CD4-positive, alpha-beta T cell (primary cell): ENCODE results near the gene TNS3. TPM values are rescaled to one million over a fixed set of nuclear protein-coding genes. Genes with fewer than 3 reads are reported as not detected.

ENCODE experiments used
- ATAC-seq: fragments of 200-7000 bp; cut with Tn5 transposase; one replicate; pipeline ENCODE4 v1.10.0; 2022; ENCODE audit warnings: mild to moderate bottlenecking; ENCODE audit not compliant: poor library complexity
- CTCF ChIA-PET: fragments of 350-600 bp; sonication (Branson Sonifier 250); formaldehyde crosslinking; loops from one replicate; lab custom pipeline; 2021; ENCODE audit warnings: antibody characterized with exemption, inconsistent platforms; lab: Charles Lee
- POLR2A ChIA-PET: fragments of 350-600 bp; sonication (Branson Sonifier 250); formaldehyde crosslinking; loops from one replicate; lab custom pipeline; 2021; ENCODE audit warnings: antibody characterized with exemption, inconsistent platforms; lab: Charles Lee
- DNase-seq, 14 experiments: peaks; one replicate each; pipeline ENCODE4 v3.0.0-alpha.2; 2013 to 2020; ENCODE audit warnings: mixed read lengths in 2 of 14
- H3K27ac ChIP-seq, 2 donors: one replicate each; pipeline versions ENCODE4 v1.5.1 to v1.7.0; 2013; ENCODE audit warnings: low read length in 2 of 2, low read depth in 1 of 2, mild to moderate bottlenecking in 1 of 2
- H3K27me3 ChIP-seq, 2 experiments: 1 replicate in 1 of 2; 2 replicates in 1 of 2; pipeline versions ENCODE4 v1.6.1 to v1.7.0; 2013; ENCODE audit warnings: low read length in 2 of 2, control low read depth in 1 of 2, mild to moderate bottlenecking in 1 of 2, moderate library complexity in 1 of 2; ENCODE audit not compliant: insufficient read depth in 2 of 2, control insufficient read depth in 1 of 2
- H3K36me3 ChIP-seq: one replicate; pipeline ENCODE4 v1.6.1; 2013; ENCODE audit warnings: low read length, control low read depth; ENCODE audit not compliant: insufficient read depth
- H3K4me1 ChIP-seq: one replicate; pipeline ENCODE4 v1.6.1; 2013; ENCODE audit warnings: low read length, control low read depth; ENCODE audit not compliant: insufficient read depth
- H3K4me3 ChIP-seq: one replicate; pipeline ENCODE4 v1.5.1; 2013; ENCODE audit warnings: mild to moderate bottlenecking, low read length, moderate library complexity
- H3K9me3 ChIP-seq, 2 experiments: 1 replicate in 1 of 2; 2 replicates in 1 of 2; pipeline versions ENCODE4 v1.6.1 to v1.7.0; 2013; ENCODE audit warnings: low read length in 2 of 2, mild to moderate bottlenecking in 2 of 2, control low read depth in 1 of 2, moderate library complexity in 1 of 2; ENCODE audit not compliant: control insufficient read depth in 1 of 2, insufficient read depth in 1 of 2
- H3K27ac Mint-ChIP-seq: one replicate; pipeline ENCODE4 v1.8.0; 2020; ENCODE audit warnings: mixed read lengths
- H3K27me3 Mint-ChIP-seq: one replicate; pipeline ENCODE4 v1.8.0; 2021; ENCODE audit warnings: mixed read lengths
- H3K36me3 Mint-ChIP-seq: one replicate; pipeline ENCODE4 v1.8.0; 2021; ENCODE audit warnings: low read depth, mixed read lengths
- H3K4me1 Mint-ChIP-seq: one replicate; pipeline ENCODE4 v1.8.0; 2021; ENCODE audit warnings: low read depth, mixed read lengths
- H3K4me3 Mint-ChIP-seq: one replicate; pipeline ENCODE4 v1.8.0; 2020; ENCODE audit warnings: mild to moderate bottlenecking, mixed read lengths
- H3K9me3 Mint-ChIP-seq: one replicate; pipeline ENCODE4 v1.8.0; 2020; ENCODE audit warnings: mixed read lengths
- CTCF ChIP-seq: fragments of 200-600 bp; IDR thresholded peaks from one replicate; pipeline ENCODE4 v1.8.0; 2022; ENCODE audit warnings: antibody characterized with exemption, mild to moderate bottlenecking
- intact Hi-C, 2 experiments: fragments of 100-400 bp; cut with DNase I in 1 of 2; cut with micrococcal nuclease in 1 of 2; formaldehyde crosslinking; loops; one replicate each; pipeline versions ENCODE4 v1.15.1 to v1.9.0; 2023 to 2025; cut with DNase I, micrococcal nuclease
- total RNA-seq, 174 experiments: library from RNA in 2 of 174; stranded (reverse) in 2 of 174; gene quantifications; one replicate each; pipeline ENCODE4 v1.2.3 and lab custom pipeline; 2021 to 2026

The TNS3 gene
- total RNA-seq, 2 experiments from 2014 or later, result 0.16 to 0.47 TPM

DNA sequence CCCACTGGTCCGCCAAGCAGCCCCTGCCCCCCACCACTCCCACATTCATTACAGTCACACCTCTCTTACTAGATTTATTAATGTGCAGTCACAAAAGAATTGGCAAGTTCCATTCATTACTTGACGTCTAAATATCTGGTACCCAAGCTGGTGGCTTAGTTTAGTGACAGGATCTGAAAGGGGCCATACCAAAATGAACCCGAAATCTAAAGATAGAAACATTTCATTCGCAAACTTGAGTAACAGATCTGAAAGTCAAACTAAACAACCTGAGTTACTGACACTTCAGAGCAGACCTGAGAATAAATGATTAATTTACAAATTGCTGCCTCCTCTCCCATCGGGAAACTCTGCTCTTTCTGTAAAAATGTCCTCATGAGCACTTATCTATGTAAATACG, 53.4 kb downstream of the TNS3 start:
- Histone ChIP-seq H3K9me3 (peaks cover 0 to 14% of the 10 kb centered on the region in 2 experiments), H3K36me3 (no peaks in the 10 kb centered on the region), H3K27me3 (no peaks in the 10 kb centered on the region), H3K4me1 (no peaks in the 10 kb centered on the region), H3K4me3 (no peak overlapping the region), H3K27ac (no peak overlapping the region)
- no peak for DNase-seq
- CTCF ChIA-PET, result no interaction called here
- Mint-ChIP-seq H3K27me3 (no peaks in the 10 kb centered on the region), H3K4me3 (no peak overlapping the region), H3K27ac (no peak overlapping the region), H3K4me1 (no peaks in the 10 kb centered on the region), H3K9me3 (no peaks in the 10 kb centered on the region), H3K36me3 (no peaks in the 10 kb centered on the region)
- POLR2A ChIA-PET, result no interaction called here
- no peak for TF ChIP-seq CTCF
- no peak for ATAC-seq
- intact Hi-C loops, result no loop called here

- ATAC-seq (no peak), DNase-seq (no peak)
- Histone ChIP-seq H3K27me3 (peaks cover 0 to 2% of the 10 kb centered on the region in 2 experiments), H3K9me3 (peaks cover 0 to 12% of the 10 kb centered on the region in 2 experiments), H3K4me3 (no peak overlapping the region), H3K4me1 (no peaks in the 10 kb centered on the region), H3K27ac (no peak overlapping the region), H3K36me3 (no peaks in the 10 kb centered on the region)
- no peaks in the 10 kb centered on the region for H3K9me3 Mint-ChIP-seq
- H3K27ac Mint-ChIP-seq, result no peak overlapping the region
- H3K36me3 Mint-ChIP-seq, result no peaks in the 10 kb centered on the region
- no peak overlapping the region for H3K4me3 Mint-ChIP-seq
- POLR2A ChIA-PET, result no interaction called here
- CTCF ChIA-PET, result no interaction called here
- no peak for TF ChIP-seq CTCF
- H3K4me1 Mint-ChIP-seq, result no peaks in the 10 kb centered on the region
- intact Hi-C loops, result no loop called here
- H3K27me3 Mint-ChIP-seq, result no peaks in the 10 kb centered on the region
Measured at GRCh38 chr7:47526466-47526865, 55.4 kb downstream of the TNS3 start.

DNA sequence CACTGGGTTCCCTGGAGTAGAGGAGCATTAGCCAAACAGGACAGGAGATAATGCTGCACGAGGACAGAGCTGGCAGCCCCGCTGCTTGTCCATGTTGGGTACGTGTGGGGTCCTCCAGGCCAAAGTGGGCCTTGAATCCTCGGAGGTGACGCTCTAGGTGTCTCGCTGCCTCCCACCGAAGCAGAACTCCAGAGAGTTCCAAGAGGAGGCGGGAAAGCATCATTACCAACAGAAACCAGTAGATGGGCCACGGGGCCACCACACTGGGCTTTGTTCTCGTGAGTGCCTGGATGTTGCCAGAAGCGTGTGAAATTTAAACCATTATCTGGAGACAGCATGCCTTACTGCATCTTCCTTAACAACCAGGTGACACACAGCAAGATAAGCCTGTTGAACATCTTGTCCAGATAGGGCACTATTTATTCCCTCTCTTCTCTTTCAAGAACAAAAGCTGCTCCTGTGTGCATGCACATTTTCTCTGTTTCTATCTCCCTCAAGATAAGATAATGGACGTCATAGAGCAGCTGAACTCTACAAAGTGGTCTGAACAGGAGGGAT, 56.8 kb downstream of the TNS3 start:
- Mint-ChIP-seq H3K9me3 (no peaks in the 10 kb centered on the region), H3K27ac (no peak overlapping the region), H3K36me3 (no peaks in the 10 kb centered on the region), H3K4me3 (no peak overlapping the region), H3K27me3 (no peaks in the 10 kb centered on the region), H3K4me1 (no peaks in the 10 kb centered on the region)
- H3K27ac ChIP-seq, result no peak overlapping the region
- ChIA-PET POLR2A (no interaction called here), CTCF (no interaction called here)
- H3K27me3 ChIP-seq, result peaks cover 0 to 3% of the 10 kb centered on the region in 2 experiments
- intact Hi-C loops, result no loop called here
- no peaks in the 10 kb centered on the region for H3K36me3 ChIP-seq
- peaks cover 0 to 12% of the 10 kb centered on the region in 2 experiments for H3K9me3 ChIP-seq
- no peak overlapping the region for H3K4me3 ChIP-seq
- DNase-seq (no peak), ATAC-seq (no peak)
- no peak for TF ChIP-seq CTCF
- H3K4me1 ChIP-seq, result no peaks in the 10 kb centered on the region
